ENCODE data around the gene SNCB.

Gene SNCB

GRCh38 chr5:176619203-176619568 lies 11.1 kb downstream of the SNCB start:
- Histone ChIP-seq H3K4me3 (ENCODE audit: low read length, poor library complexity, severe bottlenecking) (no peak overlapping the region), H4K20me1 (ENCODE audit: insufficient read depth, low read length, poor library complexity, severe bottlenecking) (no peaks in the 10 kb centered on the region), H3K79me2 (ENCODE audit: insufficient read depth, low read length) (no peaks in the 10 kb centered on the region), H3K9me2 (replicated peaks; ENCODE audit: low read depth, low read length) (no peaks in the 10 kb centered on the region), H3K9me3 (ENCODE audit: insufficient read depth, low read depth, low read length) (no peaks in the 10 kb centered on the region), H3K9ac (ENCODE audit: low read depth, low read length, poor library complexity, severe bottlenecking) (no peak overlapping the region), H3K27me3 (ENCODE audit: insufficient read depth, low read length, poor library complexity, severe bottlenecking) (no peaks in the 10 kb centered on the region), H3F3A (ENCODE audit: low read depth) (no peaks in the 10 kb centered on the region), H3K4me1 (ENCODE audit: insufficient read depth, low read length, poor library complexity, severe bottlenecking) (no peaks in the 10 kb centered on the region), H3K4me2 (ENCODE audit: low read depth, low read length, poor library complexity, severe bottlenecking) (no peak overlapping the region), H3K36me3 (ENCODE audit: insufficient read depth, low read length) (no peaks in the 10 kb centered on the region), H2AFZ (ENCODE audit: low read length) (no peak overlapping the region)
- TF ChIP-seq CTCF (conservative IDR thresholded peaks at IDR 0.05; ENCODE audit: low read length): no peak
- no peak for TF ChIP-seq EZH2phosphoT487 (IDR thresholded peaks at IDR 0.05; ENCODE audit: borderline replicate concordance)

- no peaks in the 10 kb centered on the region for H3K9me3 ChIP-seq (ENCODE audit: insufficient read depth, low read depth, low read length)
- H2AFZ ChIP-seq (ENCODE audit: low read length): no peak overlapping the region
- H3K27me3 ChIP-seq (ENCODE audit: insufficient read depth, low read length, poor library complexity, severe bottlenecking): no peaks in the 10 kb centered on the region
- no peaks in the 10 kb centered on the region for H3K9me2 ChIP-seq (replicated peaks; ENCODE audit: low read depth, low read length)
- no peaks in the 10 kb centered on the region for H3K79me2 ChIP-seq (ENCODE audit: insufficient read depth, low read length)
- H3K9ac ChIP-seq (ENCODE audit: low read depth, low read length, poor library complexity, severe bottlenecking): no peak overlapping the region
- H3K4me3 ChIP-seq (ENCODE audit: low read length, poor library complexity, severe bottlenecking): no peak overlapping the region
- no peak for TF ChIP-seq CTCF (conservative IDR thresholded peaks at IDR 0.05; ENCODE audit: low read length)
- no peak for TF ChIP-seq EZH2phosphoT487 (IDR thresholded peaks at IDR 0.05; ENCODE audit: borderline replicate concordance)
- no peak overlapping the region for H3K4me2 ChIP-seq (ENCODE audit: low read depth, low read length, poor library complexity, severe bottlenecking)
- no peaks in the 10 kb centered on the region for H3K36me3 ChIP-seq (ENCODE audit: insufficient read depth, low read length)
- H3F3A ChIP-seq (ENCODE audit: low read depth): no peaks in the 10 kb centered on the region
- H3K4me1 ChIP-seq (ENCODE audit: insufficient read depth, low read length, poor library complexity, severe bottlenecking): no peaks in the 10 kb centered on the region
- H4K20me1 ChIP-seq (ENCODE audit: insufficient read depth, low read length, poor library complexity, severe bottlenecking): no peaks in the 10 kb centered on the region
Observed at GRCh38 chr5:176618783-176619182, 11.6 kb downstream of the SNCB start.

- Histone ChIP-seq H3K27me3 (ENCODE audit: insufficient read depth, low read length, poor library complexity, severe bottlenecking) (no peaks in the 10 kb centered on the region), H3K9me3 (ENCODE audit: insufficient read depth, low read depth, low read length) (no peaks in the 10 kb centered on the region), H3K36me3 (ENCODE audit: insufficient read depth, low read length) (no peaks in the 10 kb centered on the region), H3K4me1 (ENCODE audit: insufficient read depth, low read length, poor library complexity, severe bottlenecking) (no peaks in the 10 kb centered on the region), H3K4me2 (ENCODE audit: low read depth, low read length, poor library complexity, severe bottlenecking) (no peak overlapping the region), H3K9me2 (replicated peaks; ENCODE audit: low read depth, low read length) (no peaks in the 10 kb centered on the region), H3K4me3 (ENCODE audit: low read length, poor library complexity, severe bottlenecking) (no peak overlapping the region), H2AFZ (ENCODE audit: low read length) (no peak overlapping the region), H3K79me2 (ENCODE audit: insufficient read depth, low read length) (no peaks in the 10 kb centered on the region), H3K9ac (ENCODE audit: low read depth, low read length, poor library complexity, severe bottlenecking) (no peak overlapping the region), H4K20me1 (ENCODE audit: insufficient read depth, low read length, poor library complexity, severe bottlenecking) (no peaks in the 10 kb centered on the region), H3F3A (ENCODE audit: low read depth) (no peaks in the 10 kb centered on the region)
- TF ChIP-seq EZH2phosphoT487 (IDR thresholded peaks at IDR 0.05; ENCODE audit: borderline replicate concordance) (no peak), CTCF (conservative IDR thresholded peaks at IDR 0.05; ENCODE audit: low read length) (no peak)
Observed at GRCh38 chr5:176616511-176616910, 13.8 kb downstream of the SNCB start.

All from Loucy (cell line).